ELF-1 (cell line): Measurements from ENCODE around the gene FAM50B.

Experiments
- DNase-seq: peaks from one replicate; pipeline ENCODE4 v3.0.0-alpha.2; 2016; ENCODE audit warnings: low read depth, low spot score

The FAM50B gene

GRCh38 chr6:3871515-3871914, 22.3 kb downstream of the FAM50B start:
- no peak for DNase-seq

GRCh38 chr6:3871939-3872338, 22.8 kb downstream of the FAM50B start:
- DNase-seq, result no peak

- no peak for DNase-seq
Observed at GRCh38 chr6:3872370-3872854, 23.2 kb downstream of the FAM50B start.

GRCh38 chr6:3873051-3873450, 23.9 kb downstream of the FAM50B start:
- DNase-seq, result no peak

GRCh38 chr6:3874069-3874468, 24.9 kb downstream of the FAM50B start:
- DNase-seq, result no peak

- DNase-seq, result no peak
Observed at GRCh38 chr6:3875486-3875885, 26.3 kb downstream of the FAM50B start.

GRCh38 chr6:3876101-3876500, 26.9 kb downstream of the FAM50B start:
- no peak for DNase-seq

- DNase-seq, result no peak
Observed at GRCh38 chr6:3876866-3877265, 27.7 kb downstream of the FAM50B start.

- no peak for DNase-seq
Observed at GRCh38 chr6:3878048-3878666, 29.0 kb downstream of the FAM50B start.

GRCh38 chr6:3879194-3879952, 30.2 kb downstream of the FAM50B start:
- no peak for DNase-seq

- DNase-seq, result no peak
Observed at GRCh38 chr6:3881711-3882421, 32.7 kb downstream of the FAM50B start.

- DNase-seq, result no peak
Observed at GRCh38 chr6:3882431-3882830, 33.3 kb downstream of the FAM50B start.

GRCh38 chr6:3882866-3883265, 33.7 kb downstream of the FAM50B start:
- DNase-seq, result no peak

- peak; percentile 26 for DNase-seq
Observed at GRCh38 chr6:3884007-3884745, 35.0 kb downstream of the FAM50B start.

- peak; percentile 64 for DNase-seq
Observed at GRCh38 chr6:3885262-3886036, 36.3 kb downstream of the FAM50B start.

GRCh38 chr6:3887150-3887700, 38.1 kb downstream of the FAM50B start:
- DNase-seq, result no peak

GRCh38 chr6:3888153-3888957, 39.2 kb downstream of the FAM50B start:
- no peak for DNase-seq

GRCh38 chr6:3890047-3890446, 40.9 kb downstream of the FAM50B start:
- no peak for DNase-seq

- DNase-seq, result no peak
Observed at GRCh38 chr6:3891883-3892282, 42.7 kb downstream of the FAM50B start.

GRCh38 chr6:3892603-3893002, 43.4 kb downstream of the FAM50B start:
- no peak for DNase-seq
